Activated CD4-positive, alpha-beta T cell treated with anti-CD3 and anti-CD28 coated beads, Interleukin-2, amount 10 ng/mL, durations not matched to agents 24 days and 14 days (primary cell): Measurements from ENCODE around the gene CTNNA3. TPM values are rescaled to one million over a fixed set of nuclear protein-coding genes. Genes with fewer than 3 reads are reported as not detected.

Source experiments
- DNase-seq: peaks from one replicate; pipeline ENCODE4 v3.0.0; 2022
- H3K27ac Mint-ChIP-seq: one replicate; pipeline ENCODE4 v1.8.0; 2022; ENCODE audit warnings: mild to moderate bottlenecking, mixed read lengths
- H3K27me3 Mint-ChIP-seq: one replicate; pipeline ENCODE4 v1.8.0; 2022; ENCODE audit warnings: mixed read lengths
- H3K36me3 Mint-ChIP-seq: one replicate; pipeline ENCODE4 v1.8.0; 2022; ENCODE audit warnings: low read depth, mild to moderate bottlenecking, mixed read lengths
- H3K4me1 Mint-ChIP-seq: one replicate; pipeline ENCODE4 v1.8.0; 2021; ENCODE audit warnings: mixed read lengths
- H3K4me3 Mint-ChIP-seq: one replicate; pipeline ENCODE4 v1.8.0; 2022; ENCODE audit warnings: mild to moderate bottlenecking, moderate library complexity, mixed read lengths
- H3K9me3 Mint-ChIP-seq: one replicate; pipeline ENCODE4 v1.8.0; 2021; ENCODE audit warnings: mixed read lengths
- intact Hi-C: fragments of 100-400 bp; cut with micrococcal nuclease; formaldehyde crosslinking; loops from one replicate; pipeline ENCODE4 v1.15.1; 2023
- total RNA-seq: library from RNA; stranded (reverse); gene quantifications from 2 replicates; pipeline ENCODE4 v1.2.3, GENCODE V29; 2022

CTNNA3 gene
- total RNA-seq, 1 donor from 2014 or later = not detected

DNA sequence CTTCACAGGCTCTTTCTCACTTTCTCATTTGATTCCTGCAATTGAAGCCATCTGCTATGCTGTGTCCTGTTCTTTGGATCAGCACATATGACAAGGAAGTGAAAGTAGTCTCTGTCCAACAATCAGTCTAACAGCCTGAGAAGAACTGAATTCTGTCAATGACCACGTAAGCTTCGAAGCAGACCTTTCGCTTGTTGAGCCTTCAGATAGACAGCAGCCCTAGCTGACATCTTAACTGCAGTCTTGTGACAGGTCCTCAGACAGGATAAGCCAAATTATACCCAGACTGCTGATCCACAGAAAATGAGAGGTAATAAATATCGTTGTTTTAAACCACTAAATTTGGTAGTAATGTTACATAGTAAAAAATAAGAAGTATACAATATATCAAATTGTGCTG lies 1461.1 kb downstream of the CTNNA3 start:
- H3K4me3 Mint-ChIP-seq = no peak overlapping the region
- no peaks in the 10 kb centered on the region for H3K27me3 Mint-ChIP-seq
- no peak for DNase-seq
- no peaks in the 10 kb centered on the region for H3K36me3 Mint-ChIP-seq
- no peaks in the 10 kb centered on the region for H3K4me1 Mint-ChIP-seq
- intact Hi-C loops = no loop called here
- no peak overlapping the region for H3K27ac Mint-ChIP-seq
- no peaks in the 10 kb centered on the region for H3K9me3 Mint-ChIP-seq

DNA sequence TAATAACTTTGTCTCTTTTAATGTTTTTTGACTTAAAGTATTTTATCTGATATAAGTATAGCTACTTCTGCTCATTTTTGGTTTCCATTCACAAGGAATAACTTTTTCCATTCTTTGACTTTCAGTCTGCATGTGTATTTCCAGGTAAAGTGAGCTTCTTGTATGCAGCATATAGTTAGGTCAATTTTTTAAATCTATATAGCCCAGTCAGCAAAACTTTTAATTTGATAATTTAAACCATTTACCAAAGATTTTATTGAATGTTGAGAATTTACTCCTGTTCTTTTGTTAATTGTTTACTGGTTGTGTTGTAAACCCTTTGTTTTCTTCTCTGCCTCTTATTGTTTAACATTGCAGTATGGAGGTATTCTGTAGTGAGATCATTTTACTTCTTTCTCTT lies 1467.1 kb downstream of the CTNNA3 start:
- Mint-ChIP-seq H3K36me3 (no peaks in the 10 kb centered on the region), H3K27me3 (no peaks in the 10 kb centered on the region), H3K27ac (no peak overlapping the region), H3K4me3 (no peak overlapping the region), H3K9me3 (peaks cover 7% of the 10 kb centered on the region), H3K4me1 (no peaks in the 10 kb centered on the region)
- DNase-seq = no peak
- intact Hi-C loops = no loop called here

DNA sequence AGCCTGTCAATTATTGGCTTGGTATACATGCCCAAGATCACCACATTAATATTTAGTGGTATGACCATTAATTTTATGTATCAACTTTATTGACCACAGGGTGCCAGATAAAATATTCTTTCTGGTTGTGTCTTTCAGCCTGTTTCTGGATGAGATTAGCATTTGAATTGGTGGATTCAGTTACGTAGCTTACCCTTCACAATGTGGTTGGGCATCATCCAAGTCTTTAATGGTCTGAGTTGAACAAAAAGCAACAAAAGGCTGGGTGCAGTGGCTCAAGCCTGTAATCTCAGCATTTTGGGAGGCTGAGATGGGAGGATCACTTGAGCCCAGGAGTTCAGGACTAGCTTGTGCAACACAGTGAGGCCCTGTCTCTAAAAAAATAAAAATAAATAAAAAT lies 1472.3 kb downstream of the CTNNA3 start:
- Mint-ChIP-seq H3K36me3 (no peaks in the 10 kb centered on the region), H3K4me3 (no peak overlapping the region), H3K9me3 (peaks cover 7% of the 10 kb centered on the region), H3K27ac (no peak overlapping the region), H3K4me1 (peaks cover 3% of the 10 kb centered on the region), H3K27me3 (no peaks in the 10 kb centered on the region)
- DNase-seq = no peak
- intact Hi-C loops = no loop called here

DNA sequence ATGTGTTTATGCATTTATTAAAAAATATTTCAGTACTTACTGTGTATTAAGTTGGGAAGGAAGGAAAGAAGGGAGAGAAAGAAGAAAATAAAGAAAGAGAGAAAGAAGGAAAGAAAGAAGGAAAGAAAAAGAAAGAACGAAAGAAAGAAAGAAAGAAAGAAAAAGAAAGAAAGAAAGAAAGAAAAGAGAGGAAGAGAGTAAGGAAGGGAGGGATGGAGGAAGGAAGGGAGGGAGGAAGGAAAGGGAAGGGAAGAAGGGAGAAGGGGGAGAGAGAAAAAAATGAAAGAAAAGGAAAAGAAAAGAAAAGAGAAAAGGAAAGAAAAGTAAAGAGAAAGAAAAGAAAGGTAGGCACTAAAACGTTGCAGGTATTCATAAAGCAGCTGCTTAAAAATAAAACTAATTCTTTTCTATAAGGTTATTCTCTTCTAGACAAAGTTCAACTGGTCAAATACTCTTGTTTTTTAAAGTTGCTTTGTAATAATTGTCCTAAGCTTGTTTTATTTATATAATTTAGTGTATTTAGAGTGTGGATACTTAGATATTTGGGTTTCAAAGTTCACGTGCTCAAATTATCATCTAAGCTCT lies 1473.4 kb downstream of the CTNNA3 start:
- Mint-ChIP-seq H3K36me3 (no peaks in the 10 kb centered on the region), H3K9me3 (peaks cover 8% of the 10 kb centered on the region), H3K27ac (no peak overlapping the region), H3K4me1 (peaks cover 3% of the 10 kb centered on the region), H3K4me3 (no peak overlapping the region), H3K27me3 (no peaks in the 10 kb centered on the region)
- intact Hi-C loops = no loop called here
- DNase-seq = no peak

DNA sequence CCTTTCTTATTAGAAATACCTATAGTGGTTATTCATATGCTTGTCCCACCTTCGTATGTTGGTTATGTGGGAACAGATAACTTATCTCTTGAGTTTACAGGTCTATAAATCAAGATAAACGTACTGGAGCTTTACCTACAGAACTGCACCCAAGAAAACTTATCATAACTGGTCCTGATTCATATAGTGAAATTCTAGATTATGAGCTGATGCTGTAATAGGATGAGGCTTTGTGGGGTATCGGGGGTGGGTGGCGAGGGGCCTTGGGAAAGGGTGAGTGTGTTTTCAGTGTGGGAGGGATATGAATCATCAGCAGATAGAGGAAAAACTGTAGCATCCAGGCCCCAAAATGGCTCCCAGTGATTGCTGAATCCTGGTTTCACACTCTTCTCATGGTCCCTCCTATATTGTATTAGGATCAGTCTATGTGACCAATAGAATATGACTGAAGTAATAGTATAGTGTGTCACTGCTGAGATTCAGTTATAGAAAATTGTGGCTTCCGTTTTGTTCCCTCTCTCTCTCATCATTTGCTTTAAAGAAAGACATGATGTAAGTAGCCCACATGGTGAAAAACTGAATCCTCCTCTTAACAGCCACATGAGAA lies 1476.9 kb downstream of the CTNNA3 start:
- no peak overlapping the region for H3K27ac Mint-ChIP-seq
- no peak for DNase-seq

DNA sequence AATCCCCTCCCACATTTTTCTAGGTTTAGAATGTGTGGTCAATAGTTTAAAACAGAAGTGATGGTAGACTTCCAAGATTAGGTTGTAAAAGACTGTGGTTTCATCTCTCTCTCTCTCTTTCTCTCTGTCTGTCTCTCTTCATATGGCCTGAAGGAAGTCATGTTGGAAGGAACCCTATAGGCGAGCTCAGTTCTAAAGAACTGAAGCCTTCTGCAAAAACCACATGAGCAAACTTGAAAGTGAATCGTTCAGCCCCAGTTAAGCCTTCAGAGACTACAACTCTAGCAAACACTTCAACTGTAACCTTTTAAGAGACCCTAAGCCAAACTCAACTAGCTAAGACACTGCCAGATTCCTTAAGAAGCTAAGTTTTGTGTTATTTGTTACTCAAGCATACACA lies 1477.7 kb downstream of the CTNNA3 start:
- no peak for DNase-seq
- intact Hi-C loops = no loop called here
- Mint-ChIP-seq H3K9me3 (peaks cover 10% of the 10 kb centered on the region), H3K4me3 (no peak overlapping the region), H3K27me3 (no peaks in the 10 kb centered on the region), H3K27ac (no peak overlapping the region), H3K36me3 (no peaks in the 10 kb centered on the region), H3K4me1 (peaks cover 3% of the 10 kb centered on the region)

More for the DNA sequence above, 1476.9 kb downstream of the CTNNA3 start:
- intact Hi-C loops = no loop called here
- Mint-ChIP-seq H3K27me3 (no peaks in the 10 kb centered on the region), H3K36me3 (no peaks in the 10 kb centered on the region), H3K4me1 (peaks cover 3% of the 10 kb centered on the region), H3K9me3 (peaks cover 10% of the 10 kb centered on the region), H3K4me3 (no peak overlapping the region)

DNA sequence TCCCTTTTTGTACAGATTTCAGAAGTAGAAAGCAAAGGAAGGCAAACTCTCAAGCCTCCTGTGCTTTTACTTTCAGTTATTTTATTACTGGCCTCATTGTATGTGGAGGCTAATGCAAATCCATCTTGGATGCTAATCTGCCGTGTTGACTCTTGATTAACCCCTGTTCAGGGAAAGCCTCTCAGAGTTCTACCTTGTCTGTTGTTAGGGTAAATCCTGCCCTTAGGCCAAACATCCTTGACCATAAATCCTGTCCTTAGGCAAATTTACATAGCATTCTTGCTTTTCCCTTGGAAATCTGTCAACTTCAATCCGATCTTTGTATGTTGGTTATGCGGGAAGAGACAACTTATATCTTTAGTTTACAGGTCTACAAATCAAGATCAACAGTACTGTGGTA lies 1480.1 kb downstream of the CTNNA3 start:
- Mint-ChIP-seq H3K27me3 (no peaks in the 10 kb centered on the region), H3K4me3 (no peak overlapping the region)

DNA sequence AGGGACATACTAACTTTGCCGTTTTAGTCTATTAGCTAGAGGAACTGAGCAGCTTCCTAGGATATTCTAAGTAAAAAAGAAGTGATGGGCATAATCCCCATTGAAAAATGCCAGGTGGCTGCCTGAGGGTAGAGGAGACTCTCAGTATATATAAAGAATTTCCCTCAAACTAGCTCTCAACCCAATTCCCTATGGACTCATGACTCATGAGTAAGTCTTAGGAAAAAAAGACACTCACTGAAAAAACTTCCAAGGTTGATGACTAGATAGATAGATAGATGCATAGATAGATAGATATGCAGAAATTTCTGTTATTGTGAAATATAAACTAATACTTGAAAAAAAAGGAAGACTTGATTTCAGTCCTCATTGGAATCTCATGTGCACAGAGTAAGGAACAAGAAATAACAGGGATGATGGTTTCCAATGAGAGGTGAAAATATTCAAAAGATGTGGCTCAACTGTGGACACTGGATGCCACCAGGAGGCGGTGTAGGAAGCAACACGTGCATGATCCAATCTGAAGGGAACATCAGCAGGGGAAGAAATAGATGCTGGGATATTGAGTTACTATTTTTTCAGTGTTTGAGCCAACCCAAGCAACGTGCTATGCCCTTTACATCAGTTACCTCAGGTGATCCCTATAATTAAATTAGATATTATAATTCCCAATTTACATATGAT lies 1481.1 kb downstream of the CTNNA3 start:
- H3K4me3 Mint-ChIP-seq = no peak overlapping the region

More for the DNA sequence above, 1480.1 kb downstream of the CTNNA3 start:
- DNase-seq = no peak
- no peak overlapping the region for H3K27ac Mint-ChIP-seq
- H3K9me3 Mint-ChIP-seq = peaks cover 10% of the 10 kb centered on the region
- peaks cover 3% of the 10 kb centered on the region for H3K4me1 Mint-ChIP-seq
- intact Hi-C loops = no loop called here
- no peaks in the 10 kb centered on the region for H3K36me3 Mint-ChIP-seq

DNA sequence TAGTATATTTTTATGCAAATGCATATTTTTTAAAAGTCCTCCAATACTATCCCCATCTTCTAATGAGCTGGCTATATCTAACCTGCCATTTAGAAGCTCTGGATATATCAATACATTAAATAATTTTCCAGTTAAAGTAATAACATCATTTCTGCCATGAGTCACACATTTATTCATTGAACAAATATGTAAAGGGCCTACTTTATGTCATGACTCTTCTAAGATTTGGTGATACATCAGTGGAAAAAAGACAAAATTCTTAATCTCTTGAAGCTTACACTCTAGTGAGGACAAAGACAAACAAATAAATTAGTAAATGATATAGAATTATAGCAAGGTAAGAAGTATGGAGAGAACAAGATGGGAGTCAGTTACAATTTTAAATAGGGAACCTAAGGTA lies 1487.0 kb downstream of the CTNNA3 start:
- H3K36me3 Mint-ChIP-seq = no peaks in the 10 kb centered on the region
- no peak overlapping the region for H3K4me3 Mint-ChIP-seq
- intact Hi-C loops = no loop called here
- H3K27ac Mint-ChIP-seq = no peak overlapping the region
- DNase-seq = no peak
- no peaks in the 10 kb centered on the region for H3K9me3 Mint-ChIP-seq
- H3K4me1 Mint-ChIP-seq = no peaks in the 10 kb centered on the region
- no peaks in the 10 kb centered on the region for H3K27me3 Mint-ChIP-seq

More for the DNA sequence above, 1481.1 kb downstream of the CTNNA3 start:
- intact Hi-C loops = no loop called here
- H3K27ac Mint-ChIP-seq = no peak overlapping the region
- peaks cover 10% of the 10 kb centered on the region for H3K9me3 Mint-ChIP-seq
- peaks cover 3% of the 10 kb centered on the region for H3K4me1 Mint-ChIP-seq
- no peak for DNase-seq
- no peaks in the 10 kb centered on the region for H3K27me3 Mint-ChIP-seq
- H3K36me3 Mint-ChIP-seq = no peaks in the 10 kb centered on the region

DNA sequence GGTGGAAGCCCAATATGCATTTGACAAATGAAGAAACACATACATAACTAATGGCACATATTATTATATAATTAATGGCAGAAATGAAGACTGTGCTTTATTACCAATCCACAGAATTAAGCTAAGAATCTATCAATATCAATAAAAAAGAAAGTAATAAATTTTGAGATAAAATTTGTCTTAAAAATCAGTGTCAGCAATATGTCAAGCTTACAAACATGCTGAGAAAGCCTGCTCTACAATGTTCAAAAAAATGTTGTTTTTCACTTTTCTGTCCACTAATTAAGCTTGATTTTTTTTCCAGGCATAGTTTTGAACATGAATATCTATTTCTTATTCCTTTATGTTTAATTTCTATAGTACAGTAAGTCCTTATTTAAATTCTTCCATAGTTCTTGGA lies 1491.2 kb downstream of the CTNNA3 start:
- intact Hi-C loops = no loop called here
- no peaks in the 10 kb centered on the region for H3K27me3 Mint-ChIP-seq
- no peaks in the 10 kb centered on the region for H3K4me1 Mint-ChIP-seq

DNA sequence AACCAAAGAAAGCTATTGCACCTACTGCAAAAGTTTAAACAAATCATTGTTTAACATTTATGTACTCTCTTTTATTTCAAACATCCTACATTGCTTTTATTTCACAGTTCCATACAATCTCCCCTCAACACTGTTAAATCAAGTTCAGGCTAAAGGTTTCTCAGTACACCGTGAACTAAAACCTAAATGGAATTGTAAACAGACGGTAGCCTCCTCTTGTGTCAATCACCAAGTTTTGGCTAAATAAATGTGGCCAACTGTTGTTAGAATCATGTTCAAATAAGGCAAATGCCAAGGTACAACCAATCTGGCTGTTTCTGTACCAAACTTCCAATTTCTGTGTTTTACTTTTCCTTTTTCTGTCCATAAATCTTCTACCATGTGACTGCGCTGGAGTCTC lies 1493.9 kb downstream of the CTNNA3 start:
- Mint-ChIP-seq H3K9me3 (no peaks in the 10 kb centered on the region), H3K27me3 (no peaks in the 10 kb centered on the region), H3K27ac (no peak overlapping the region), H3K4me1 (no peaks in the 10 kb centered on the region), H3K36me3 (no peaks in the 10 kb centered on the region), H3K4me3 (no peak overlapping the region)
- intact Hi-C loops = no loop called here
- no peak for DNase-seq

More for the DNA sequence above, 1491.2 kb downstream of the CTNNA3 start:
- Mint-ChIP-seq H3K27ac (no peak overlapping the region), H3K4me3 (no peak overlapping the region), H3K9me3 (no peaks in the 10 kb centered on the region), H3K36me3 (no peaks in the 10 kb centered on the region)
- DNase-seq = no peak

DNA sequence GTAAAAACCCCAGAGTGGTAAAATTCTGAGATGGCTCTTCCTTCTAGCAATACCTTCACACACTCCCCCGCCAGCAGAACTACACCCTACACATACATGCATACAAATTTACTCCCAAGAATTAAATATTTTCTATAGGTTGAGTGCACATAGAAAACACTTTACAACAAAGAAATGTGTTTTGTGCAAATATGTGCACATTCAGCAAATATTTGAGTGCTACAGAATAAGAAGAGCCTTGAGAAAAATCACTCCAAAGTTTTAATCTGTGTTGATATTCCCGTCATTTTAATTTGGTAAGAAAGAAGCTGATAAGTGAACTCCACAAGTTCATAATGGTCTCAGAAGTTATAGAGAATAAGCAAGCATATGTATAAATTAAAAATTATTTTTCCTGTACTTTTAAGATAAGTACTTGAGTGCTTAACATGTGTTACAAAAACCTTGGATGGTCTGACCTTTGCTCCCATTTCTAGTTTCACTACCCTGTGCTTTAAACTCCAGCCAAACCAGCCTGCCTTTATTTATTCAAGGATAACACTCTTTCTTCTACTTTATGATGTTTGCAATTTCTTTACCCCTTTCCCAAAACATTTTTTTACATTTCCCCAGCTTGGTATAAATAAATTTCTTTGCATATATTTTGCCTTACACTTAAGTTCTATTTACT lies 1503.7 kb downstream of the CTNNA3 start:
- Mint-ChIP-seq H3K27ac (no peak overlapping the region), H3K36me3 (no peaks in the 10 kb centered on the region)

DNA sequence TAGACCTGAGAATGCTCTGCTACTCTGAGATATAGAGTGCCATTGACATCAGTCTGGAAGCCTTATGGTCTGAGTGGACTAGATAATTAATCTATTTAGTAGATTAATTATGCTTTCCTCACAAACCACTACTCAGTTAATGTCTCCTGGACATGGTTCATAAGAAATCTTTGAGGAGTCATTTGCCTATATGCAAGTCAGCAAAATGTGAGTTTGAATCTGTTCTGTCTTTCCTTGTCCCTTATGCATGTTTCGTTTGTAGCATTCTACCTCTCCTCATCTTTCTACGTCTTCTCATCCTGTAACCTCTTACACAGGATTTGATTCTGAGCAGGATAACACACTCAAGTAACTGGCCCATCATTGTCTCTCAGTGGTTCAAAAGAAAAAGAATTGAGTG lies 1505.6 kb downstream of the CTNNA3 start:
- Mint-ChIP-seq H3K27ac (no peak overlapping the region), H3K9me3 (no peaks in the 10 kb centered on the region), H3K27me3 (no peaks in the 10 kb centered on the region), H3K4me3 (no peak overlapping the region), H3K36me3 (no peaks in the 10 kb centered on the region), H3K4me1 (no peaks in the 10 kb centered on the region)
- no peak for DNase-seq
- intact Hi-C loops = no loop called here

More for the DNA sequence above, 1503.7 kb downstream of the CTNNA3 start:
- no peaks in the 10 kb centered on the region for H3K9me3 Mint-ChIP-seq
- no peak overlapping the region for H3K4me3 Mint-ChIP-seq
- no peak for DNase-seq
- H3K4me1 Mint-ChIP-seq = no peaks in the 10 kb centered on the region
- no peaks in the 10 kb centered on the region for H3K27me3 Mint-ChIP-seq
- intact Hi-C loops = no loop called here

DNA sequence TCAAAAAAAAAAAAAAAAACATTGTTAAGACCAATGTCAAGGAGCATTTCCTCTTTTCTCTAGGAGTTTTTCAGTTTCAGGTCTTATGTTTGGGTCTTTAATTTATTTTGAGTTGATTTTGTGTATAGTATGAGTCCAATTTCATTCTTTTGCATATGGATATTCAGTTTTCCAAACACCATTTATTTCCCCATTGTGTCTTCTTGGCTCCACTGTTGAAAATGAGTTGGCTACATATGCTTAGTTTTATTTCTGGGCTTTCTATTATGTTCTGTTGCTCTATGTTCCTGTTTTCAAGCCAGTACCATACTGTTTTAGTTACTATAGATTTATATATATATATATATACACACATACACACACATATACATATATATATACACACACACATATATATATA lies 1506.7 kb downstream of the CTNNA3 start:
- intact Hi-C loops = no loop called here
- H3K4me1 Mint-ChIP-seq = no peaks in the 10 kb centered on the region

More for the DNA sequence above, 1506.7 kb downstream of the CTNNA3 start:
- H3K27ac Mint-ChIP-seq = no peak overlapping the region
- H3K27me3 Mint-ChIP-seq = no peaks in the 10 kb centered on the region
- H3K36me3 Mint-ChIP-seq = no peaks in the 10 kb centered on the region
- H3K4me3 Mint-ChIP-seq = no peak overlapping the region
- no peaks in the 10 kb centered on the region for H3K9me3 Mint-ChIP-seq
- no peak for DNase-seq
